CD4-positive, alpha-beta T cell treated with Interleukin-15 for 1 hour (primary cell): ENCODE data around the gene ARL6IP4.

Experiments used
- DNase-seq: peaks from one replicate; pipeline ENCODE4 v3.0.0-alpha.2; 2020

The ARL6IP4 gene

GRCh38 chr12:122979001-122979907 is 1.2 kb upstream of the ARL6IP4 start:
- DNase-seq, result no peak

GRCh38 chr12:122979908-122980182 is 636 bp upstream of the ARL6IP4 start:
- DNase-seq, result no peak

DNA sequence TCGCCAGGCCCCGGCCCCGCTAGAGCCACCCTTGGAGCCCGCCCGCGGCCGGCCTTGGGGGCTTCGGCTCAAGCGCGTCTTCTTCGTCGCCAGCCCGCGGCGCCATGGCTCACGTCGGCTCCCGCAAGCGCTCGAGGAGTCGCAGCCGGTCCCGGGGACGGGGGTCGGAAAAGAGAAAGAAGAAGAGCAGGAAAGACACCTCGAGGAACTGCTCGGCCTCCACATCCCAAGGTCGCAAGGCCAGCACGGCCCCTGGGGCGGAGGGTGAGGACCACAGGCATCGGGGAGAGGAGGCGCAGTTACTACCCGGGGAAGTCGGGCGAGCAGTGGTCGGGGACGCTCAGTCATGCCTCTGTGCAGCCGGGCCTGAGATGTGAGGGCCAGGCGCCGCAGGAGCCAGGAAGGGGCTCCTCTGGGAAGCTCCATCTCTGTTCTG is 573 bp downstream of the ARL6IP4 start:
- DNase-seq, result no peak

DNA sequence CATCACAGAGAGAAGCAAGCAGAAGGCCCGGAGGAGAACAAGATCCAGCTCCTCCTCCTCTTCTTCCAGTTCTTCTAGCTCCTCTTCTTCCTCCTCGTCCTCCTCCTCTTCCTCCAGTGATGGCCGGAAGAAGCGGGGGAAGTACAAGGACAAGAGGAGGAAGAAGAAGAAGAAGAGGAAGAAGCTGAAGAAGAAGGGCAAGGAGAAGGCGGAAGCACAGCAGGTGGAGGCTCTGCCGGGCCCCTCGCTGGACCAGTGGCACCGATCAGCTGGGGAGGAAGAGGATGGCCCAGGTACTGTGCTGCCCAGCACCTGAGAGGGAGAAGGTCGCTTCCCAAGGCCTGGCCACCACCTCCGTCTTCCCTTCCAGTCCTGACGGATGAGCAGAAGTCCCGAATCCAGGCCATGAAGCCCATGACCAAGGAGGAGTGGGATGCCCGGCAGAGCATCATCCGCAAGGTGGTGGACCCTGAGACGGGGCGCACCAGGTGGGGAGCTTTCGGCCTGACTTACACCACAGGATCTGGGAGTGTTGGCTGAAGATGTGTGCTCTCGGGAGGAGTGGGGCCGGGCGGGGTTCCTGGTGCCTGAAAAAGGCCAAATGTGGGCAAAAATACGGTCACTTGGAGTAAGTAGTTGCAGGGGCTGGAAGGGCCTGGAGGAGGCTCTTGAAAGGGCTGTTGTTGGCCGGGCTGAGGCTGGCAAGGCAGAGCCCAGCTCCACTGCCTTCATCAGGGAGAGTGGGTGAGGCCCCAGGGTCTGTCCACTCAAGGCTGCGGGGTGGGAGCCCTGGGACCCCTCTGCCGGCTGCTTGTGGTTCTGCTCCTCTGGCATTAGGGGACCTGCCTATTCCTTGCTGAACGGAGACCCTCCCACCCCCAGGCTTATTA is 1.4 kb downstream of the ARL6IP4 start:
- DNase-seq, result no peak

DNA sequence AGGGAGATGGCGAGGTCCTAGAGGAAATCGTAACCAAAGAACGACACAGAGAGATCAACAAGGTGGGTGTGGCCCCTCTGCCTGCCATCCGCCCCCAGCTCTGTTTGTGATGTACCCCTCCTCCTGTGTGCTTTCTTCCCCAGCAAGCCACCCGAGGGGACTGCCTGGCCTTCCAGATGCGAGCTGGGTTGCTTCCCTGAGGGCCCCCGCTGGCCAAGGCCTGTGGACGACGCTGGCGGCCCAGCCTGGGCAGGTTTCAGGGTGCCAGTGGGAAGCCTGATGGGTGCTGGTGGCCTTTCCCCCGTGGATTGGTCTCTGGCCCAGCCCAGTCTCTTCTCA is 2.0 kb downstream of the ARL6IP4 start:
- DNase-seq, result no peak

DNA sequence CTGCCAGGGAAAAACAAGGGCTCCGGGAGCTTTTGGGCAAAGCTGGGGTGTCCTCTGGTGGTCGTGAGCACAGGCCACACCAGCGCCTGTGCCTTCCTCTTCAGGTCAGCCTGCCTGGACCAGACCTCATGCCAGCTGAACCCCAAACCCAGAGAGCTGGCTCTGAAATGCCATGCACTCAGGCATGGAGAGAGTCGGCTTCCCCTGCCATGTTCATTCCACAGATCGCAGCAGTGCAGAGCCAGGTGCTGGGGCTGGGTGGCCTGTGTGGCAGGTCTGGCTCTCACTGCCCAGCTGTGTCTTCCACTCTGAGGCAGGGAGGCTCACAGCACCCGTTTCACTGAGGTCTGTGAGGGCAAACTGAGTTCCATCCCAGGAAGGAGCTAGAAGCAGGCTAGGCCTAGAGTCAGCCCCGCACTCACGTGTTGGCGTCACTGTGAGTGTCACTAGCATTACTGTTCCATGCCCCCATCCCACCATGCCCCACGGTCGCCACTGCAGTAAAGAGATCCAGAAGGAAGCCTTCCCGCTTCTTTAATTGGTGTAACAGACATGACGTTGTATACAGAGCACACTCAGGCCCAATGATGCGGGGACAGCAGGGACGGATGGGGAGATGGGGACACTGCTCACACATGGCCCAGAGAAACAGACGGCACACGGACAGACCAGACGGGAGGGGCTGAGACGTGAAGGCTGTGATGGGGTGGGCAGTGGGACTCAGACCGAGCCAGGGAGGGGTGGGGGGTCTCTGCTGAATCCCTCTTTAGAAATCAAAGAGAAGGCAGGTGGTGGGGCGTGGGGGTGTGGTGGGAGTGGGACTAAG is 2.7 kb downstream of the ARL6IP4 start:
- no peak for DNase-seq

GRCh38 chr12:122983789-122984515 is 3.5 kb downstream of the ARL6IP4 start:
- DNase-seq, result no peak

GRCh38 chr12:122984612-122985337 is 4.3 kb downstream of the ARL6IP4 start:
- DNase-seq, result no peak

- DNase-seq, result no peak
Measured at GRCh38 chr12:122985338-122986257, 5.1 kb downstream of the ARL6IP4 start.

DNA sequence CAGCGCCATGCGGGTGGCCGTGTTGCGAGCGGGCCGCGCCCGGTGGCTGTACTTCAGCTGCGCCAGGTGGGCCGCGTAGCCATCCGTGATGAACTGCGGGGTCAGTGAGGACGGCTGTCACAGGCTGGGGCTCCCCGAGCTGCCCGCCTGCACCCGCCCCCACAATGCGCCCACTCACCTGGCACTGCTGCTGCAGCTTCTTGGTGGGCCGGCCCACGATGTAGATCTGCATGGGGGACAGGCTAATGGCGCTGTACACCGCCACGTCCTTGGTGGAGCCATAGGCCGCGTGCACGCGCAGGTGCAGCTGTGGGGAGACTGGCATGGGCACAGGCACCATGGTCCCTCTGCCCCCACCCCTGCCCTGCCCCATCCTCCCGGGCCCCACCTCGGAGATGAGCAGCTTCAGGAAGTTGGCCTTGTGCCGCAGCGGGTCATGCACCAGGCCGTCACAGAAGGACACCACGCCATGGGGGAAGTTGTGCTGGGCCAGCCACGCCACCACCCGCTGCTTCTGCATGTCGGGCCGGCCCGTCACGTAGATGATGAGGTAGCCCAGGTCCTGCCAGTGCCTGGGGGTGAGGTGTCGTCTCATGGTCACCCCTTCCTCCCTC is 5.9 kb downstream of the ARL6IP4 start:
- DNase-seq, result no peak

DNA sequence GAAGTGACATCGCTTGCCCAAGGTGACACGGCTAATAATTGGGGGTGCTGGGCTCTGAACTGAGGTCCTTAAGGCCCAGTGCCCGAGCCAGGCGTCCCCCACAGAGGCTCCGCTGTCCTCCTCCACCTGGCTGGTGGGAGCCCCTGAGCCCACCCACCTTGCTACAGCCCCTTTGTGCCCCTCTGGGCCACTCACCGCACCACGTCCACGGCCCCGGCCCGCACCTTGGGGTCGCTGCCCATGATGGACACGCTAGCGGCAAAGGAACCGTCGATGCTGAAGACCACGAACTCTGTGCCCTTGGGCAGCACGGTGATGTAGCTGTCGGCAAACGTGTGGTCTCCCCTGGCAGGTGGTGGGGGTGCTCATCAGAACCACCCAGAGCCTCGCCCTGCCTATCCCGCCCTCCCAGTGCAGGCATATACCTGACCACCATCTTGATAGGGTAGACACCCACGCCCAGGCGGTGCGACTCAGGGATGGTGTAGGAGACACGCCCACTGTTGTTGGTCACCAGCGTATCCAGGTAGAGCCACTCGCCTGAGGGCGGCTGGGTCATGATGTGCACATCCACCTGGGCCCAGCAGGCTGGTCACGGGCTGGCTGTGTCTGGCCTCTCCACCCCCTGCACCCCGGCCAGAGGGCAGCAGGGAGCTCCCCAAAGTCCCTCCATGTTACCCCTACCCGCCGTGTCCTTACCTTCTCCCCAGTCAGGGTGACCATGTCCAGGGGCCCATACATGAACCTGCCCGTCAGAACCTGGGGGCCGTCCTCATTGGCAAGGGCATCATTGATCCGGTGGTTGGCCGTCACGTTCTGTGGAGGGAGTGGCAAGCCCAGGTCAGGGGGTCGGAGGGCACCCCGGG is 6.8 kb downstream of the ARL6IP4 start:
- no peak for DNase-seq

GRCh38 chr12:122988036-122988435 is 7.6 kb downstream of the ARL6IP4 start:
- DNase-seq, result no peak

DNA sequence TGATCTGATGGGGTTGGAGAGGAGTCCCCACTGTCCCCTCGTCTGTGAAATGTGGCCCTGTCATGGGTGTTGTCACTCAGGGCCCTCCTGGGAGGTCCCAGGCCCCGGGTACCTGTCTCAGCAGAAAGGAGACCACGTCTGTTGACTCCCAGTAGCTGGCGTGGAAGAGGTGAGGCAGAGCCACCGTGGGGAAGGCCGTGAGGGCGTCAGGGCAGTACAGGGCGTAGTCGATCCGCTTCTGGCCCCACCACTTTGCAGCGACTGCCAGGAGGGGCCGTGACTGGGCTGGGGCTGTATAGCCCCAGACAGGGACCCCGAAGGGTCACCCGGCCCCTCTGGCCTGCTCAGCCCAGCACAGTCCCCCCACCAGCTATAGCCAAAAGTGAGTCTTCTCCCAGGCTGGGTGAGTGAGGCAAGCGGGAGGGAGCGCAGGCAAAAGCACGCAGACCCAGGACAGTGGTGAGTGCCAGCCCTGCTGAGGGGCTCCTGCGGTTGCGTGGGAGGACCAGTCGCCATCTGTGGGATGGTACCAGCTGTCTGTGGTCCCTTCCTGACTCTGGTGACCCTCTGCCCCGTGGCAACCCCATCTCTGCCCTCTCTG is 8.2 kb downstream of the ARL6IP4 start:
- no peak for DNase-seq

DNA sequence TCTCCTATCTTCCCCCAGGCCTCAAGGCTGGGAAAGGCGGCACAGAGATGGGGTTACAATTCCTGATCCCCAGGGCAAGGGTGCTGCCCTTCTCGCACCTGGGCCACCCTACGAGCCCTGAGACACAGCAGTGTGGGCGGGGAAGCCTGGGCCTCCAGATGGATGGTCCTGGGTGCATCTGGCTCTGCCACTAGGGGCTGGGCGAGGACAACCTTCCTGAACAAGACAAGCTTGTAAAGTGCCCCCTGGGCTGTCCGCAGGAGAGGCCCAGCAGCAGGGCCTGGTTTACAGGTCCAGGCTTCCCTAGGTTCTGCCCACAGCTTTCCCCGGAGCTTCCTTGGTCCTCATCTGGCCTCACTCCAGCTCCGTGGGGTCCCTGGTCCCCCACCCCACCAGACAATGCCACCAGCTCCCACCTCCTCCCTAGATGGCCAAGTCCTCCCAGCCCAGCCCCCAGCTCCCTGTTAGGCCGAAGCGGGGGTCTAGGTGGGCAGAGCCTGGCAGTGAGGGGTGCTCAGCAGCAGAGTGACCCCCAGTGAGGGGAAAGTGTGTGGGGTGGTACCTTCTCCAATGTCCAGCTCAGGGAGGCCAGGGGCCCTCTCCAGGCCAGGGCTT is 8.9 kb downstream of the ARL6IP4 start:
- DNase-seq, result no peak

- no peak for DNase-seq
Measured at GRCh38 chr12:122989874-122990419, 9.5 kb downstream of the ARL6IP4 start.

DNA sequence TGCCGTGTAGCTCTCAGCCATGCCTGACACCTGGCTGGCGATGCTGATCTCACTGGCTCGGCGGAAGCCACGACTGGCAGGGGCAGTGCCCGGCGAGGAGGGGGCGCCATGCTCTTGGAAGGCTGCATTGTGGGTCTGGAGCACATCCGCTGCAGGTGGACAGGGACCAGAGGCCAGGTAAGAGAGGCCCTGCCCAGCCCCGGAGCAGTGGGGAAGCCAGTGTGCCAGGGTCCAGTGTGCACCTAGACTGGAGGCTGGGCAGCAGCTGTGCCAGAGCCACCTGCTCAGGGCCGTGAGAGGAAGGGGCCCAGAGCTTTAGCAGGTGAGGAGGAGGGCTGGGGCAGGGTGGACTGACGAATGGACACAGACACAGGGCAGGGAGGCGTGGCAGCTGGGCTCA is 10.1 kb downstream of the ARL6IP4 start:
- no peak for DNase-seq

DNA sequence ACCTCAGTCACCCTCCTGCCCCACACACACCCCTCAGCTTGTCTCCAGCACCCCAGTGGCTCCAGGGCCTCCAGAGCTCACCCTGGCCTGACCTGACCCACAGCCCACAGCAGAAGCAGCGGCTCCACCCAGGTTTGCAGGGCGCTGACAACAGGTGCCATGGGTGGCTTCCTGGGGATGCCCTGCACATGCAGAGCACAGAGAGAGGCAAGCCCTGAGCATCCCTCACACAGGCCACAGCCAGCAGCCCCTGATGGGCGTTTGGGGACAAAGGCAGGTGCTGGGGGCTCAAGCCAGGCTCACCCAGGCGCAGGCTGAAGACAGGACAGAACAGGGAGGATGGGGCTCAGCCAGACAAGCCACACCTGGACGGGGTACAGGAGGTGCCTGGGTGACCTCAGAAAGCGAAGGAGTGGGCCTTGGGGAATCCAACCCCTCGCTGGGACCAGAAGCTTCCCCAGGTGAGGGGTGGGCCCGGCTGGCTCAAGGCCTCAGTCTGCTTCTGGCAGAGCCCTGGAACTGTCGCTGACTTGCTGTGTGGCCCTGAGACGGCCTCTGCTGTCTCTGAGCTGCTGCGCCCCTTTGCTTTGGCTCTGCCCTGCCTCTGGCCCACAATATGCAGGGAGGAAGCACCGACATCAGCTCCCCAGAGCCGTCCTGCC is 10.6 kb downstream of the ARL6IP4 start:
- DNase-seq, result no peak
